HEK293 (cell line): ENCODE data around the gene GLB1L2.
A peak's percentile ranks its signal among the peaks of the same experiment; 100 is the strongest.

Source experiments
- CTCF ChIA-PET: fragments of 350-600 bp; formaldehyde crosslinking; extraction: SDS; loops from one replicate; lab custom pipeline; 2021; ENCODE audit warnings: antibody characterized with exemption; lab: Yijun Ruan, JAX
- POLR2A ChIA-PET: fragments of 300-600 bp; formaldehyde crosslinking; extraction: SDS; loops from one replicate; lab custom pipeline; 2020; ENCODE audit warnings: antibody characterized with exemption, inconsistent platforms; lab: Yijun Ruan, JAX
- H3K27ac ChIP-seq: fragments of 200-500 bp; sonication (Bioruptor generic); 2 replicates; pipeline ENCODE4 v1.5.1; 2014; ENCODE audit warnings: low read depth, low read length, control low read depth, inconsistent platforms; ENCODE audit errors: extremely low read depth
- H3K36me3 ChIP-seq, 2 experiments: fragments of 200-500 bp in 1 of 2; sonication (Bioruptor generic) in 1 of 2; 1 replicate in 1 of 2; 2 replicates in 1 of 2; pipeline ENCODE4 v1.5.1; 2014 to 2017; ENCODE audit warnings: inconsistent platforms in 2 of 2, low read length in 2 of 2; ENCODE audit not compliant: control insufficient read depth in 2 of 2, insufficient read depth in 1 of 2
- H3K4me1 ChIP-seq: fragments of 200-500 bp; sonication (Bioruptor generic); 2 replicates; pipeline ENCODE4 v1.5.1; 2014; ENCODE audit warnings: mild to moderate bottlenecking, low read length, inconsistent platforms; ENCODE audit not compliant: control insufficient read depth, insufficient read depth
- H3K4me3 ChIP-seq: 2 replicates; pipeline ENCODE4 v1.5.1; 2011; ENCODE audit warnings: low read depth, mild to moderate bottlenecking, control low read depth, low read length, moderate library complexity
- H3K9me3 ChIP-seq: fragments of 200-500 bp; sonication (Bioruptor generic); 2 replicates; pipeline ENCODE4 v1.5.1; 2014; ENCODE audit warnings: low read depth, low read length, inconsistent platforms; ENCODE audit not compliant: control insufficient read depth, insufficient read depth
- GFI1B ChIP-seq: fragments of 450-650 bp; formaldehyde crosslinking; IDR thresholded peaks from 2 replicates; pipeline ENCODE4 v1.5.1; 2016; ENCODE audit warnings: missing biosample characterization, missing genetic modification characterization
- GLIS1 ChIP-seq: fragments of 450-650 bp; formaldehyde crosslinking; IDR thresholded peaks from 2 replicates; pipeline ENCODE4 v1.5.1; 2016; ENCODE audit warnings: missing biosample characterization, missing genetic modification characterization
- HOXA7 ChIP-seq: sonication (generic); formaldehyde crosslinking; IDR thresholded peaks from 2 replicates; pipeline ENCODE4 v1.8.1; 2022; ENCODE audit warnings: missing genetic modification reagents, borderline replicate concordance
- OVOL3 ChIP-seq: fragments of 450-650 bp; formaldehyde crosslinking; IDR thresholded peaks from 2 replicates; pipeline ENCODE4 v1.5.1; 2016; ENCODE audit warnings: missing biosample characterization, missing genetic modification characterization
- YY1 ChIP-seq: fragments of 450-650 bp; formaldehyde crosslinking; IDR thresholded peaks from 2 replicates; pipeline ENCODE4 v1.5.1; 2018; ENCODE audit warnings: missing biosample characterization, missing genetic modification characterization
- ZBTB48 ChIP-seq: fragments of 450-650 bp; formaldehyde crosslinking; IDR thresholded peaks from 2 replicates; pipeline ENCODE4 v1.5.1; 2016; ENCODE audit warnings: missing biosample characterization, missing genetic modification characterization
- ZNF146 ChIP-seq: fragments of 450-650 bp; formaldehyde crosslinking; IDR thresholded peaks from 2 replicates; pipeline ENCODE4 v1.5.1; 2016; ENCODE audit warnings: missing biosample characterization, missing genetic modification characterization
- ZNF155 ChIP-seq: fragments of 450-650 bp; formaldehyde crosslinking; IDR thresholded peaks from 2 replicates; pipeline ENCODE4 v1.5.1; 2016; ENCODE audit warnings: missing biosample characterization, missing genetic modification characterization
- ZNF274 ChIP-seq, 2 experiments: fragments of 200-500 bp in 1 of 2; fragments of 450-650 bp in 1 of 2; sonication (Bioruptor generic) in 1 of 2; formaldehyde crosslinking in 1 of 2; IDR thresholded peaks; 2 replicates each; pipeline versions ENCODE4 v1.5.1 to v1.6.1; 2014 to 2016; ENCODE audit warnings: borderline replicate concordance in 1 of 2, inconsistent platforms in 1 of 2, low read length in 1 of 2, missing biosample characterization in 1 of 2, missing genetic modification characterization in 1 of 2
- ZNF324 ChIP-seq: fragments of 450-650 bp; formaldehyde crosslinking; IDR thresholded peaks from 2 replicates; pipeline ENCODE4 v1.5.1; 2016; ENCODE audit warnings: missing biosample characterization, missing genetic modification characterization
- ZNF350 ChIP-seq: fragments of 450-650 bp; formaldehyde crosslinking; IDR thresholded peaks from 2 replicates; pipeline ENCODE4 v1.5.0; 2017; ENCODE audit warnings: missing biosample characterization, mild to moderate bottlenecking, missing genetic modification characterization
- ZNF426 ChIP-seq: fragments of 450-650 bp; formaldehyde crosslinking; IDR thresholded peaks from 2 replicates; pipeline ENCODE4 v1.5.1; 2017; ENCODE audit warnings: missing biosample characterization, missing genetic modification characterization, mild to moderate bottlenecking, inconsistent platforms, moderate library complexity
- ZNF510 ChIP-seq: fragments of 450-650 bp; formaldehyde crosslinking; IDR thresholded peaks from 2 replicates; pipeline ENCODE4 v1.5.1; 2018; ENCODE audit warnings: mild to moderate bottlenecking, missing genetic modification characterization, missing biosample characterization; ENCODE audit not compliant: insufficient replicate concordance
- ZNF529 ChIP-seq: fragments of 450-650 bp; formaldehyde crosslinking; IDR thresholded peaks from 2 replicates; pipeline ENCODE4 v1.5.1; 2017; ENCODE audit warnings: missing genetic modification characterization, missing biosample characterization; ENCODE audit not compliant: insufficient replicate concordance
- ZNF707 ChIP-seq: fragments of 450-650 bp; formaldehyde crosslinking; IDR thresholded peaks from 2 replicates; pipeline ENCODE4 v1.5.1; 2016; ENCODE audit warnings: missing biosample characterization, missing genetic modification characterization
- TF ChIP-seq, protein P1 (sequence below): fragments of 450-650 bp; formaldehyde crosslinking; optimal IDR thresholded peaks from 2 replicates; pipeline ENCODE3; 2016; ENCODE audit warnings: missing biosample characterization, mild to moderate bottlenecking, missing genetic modification characterization
- TF ChIP-seq, protein P2 (sequence below): fragments of 450-650 bp; IDR thresholded peaks from 2 replicates; pipeline ENCODE4 v1.5.1; 2018; ENCODE audit warnings: missing biosample characterization, missing genetic modification characterization
- TF ChIP-seq, protein P3 (sequence below): fragments of 450-650 bp; formaldehyde crosslinking; IDR thresholded peaks from 2 replicates; pipeline ENCODE4 v1.5.1; 2016; ENCODE audit warnings: missing biosample characterization, missing genetic modification characterization
- TF ChIP-seq, protein P4 (sequence below): fragments of 450-650 bp; formaldehyde crosslinking; IDR thresholded peaks from 2 replicates; pipeline ENCODE4 v1.5.1; 2016; ENCODE audit warnings: missing biosample characterization, missing genetic modification characterization
- TF ChIP-seq, protein P5 (sequence below): fragments of 450-650 bp; formaldehyde crosslinking; IDR thresholded peaks from 2 replicates; pipeline ENCODE4 v1.5.1; 2016; ENCODE audit warnings: missing biosample characterization, missing genetic modification characterization

The GLB1L2 gene

DNA sequence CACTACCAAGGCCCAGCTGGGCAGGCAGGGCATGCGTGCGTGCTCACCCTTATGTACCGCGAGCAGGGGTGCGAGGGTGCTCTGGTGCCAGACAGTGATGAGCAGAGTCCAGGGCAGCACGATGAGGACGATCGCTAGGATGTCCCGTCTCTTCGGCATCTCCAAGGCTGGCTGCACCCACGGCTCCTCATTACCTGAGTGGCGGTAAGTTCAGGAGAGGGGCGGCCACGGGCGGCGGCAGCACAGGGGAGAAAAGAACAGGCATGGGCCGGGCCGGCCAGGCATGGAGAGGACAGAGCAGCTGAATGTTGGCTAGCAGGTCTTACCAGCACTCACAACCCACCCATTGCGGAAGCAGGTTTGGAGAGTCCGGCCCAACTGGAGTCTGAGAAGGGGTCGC is 55.7 kb downstream of the GLB1L2 start (continued):
- TF ChIP-seq, protein P1, sequence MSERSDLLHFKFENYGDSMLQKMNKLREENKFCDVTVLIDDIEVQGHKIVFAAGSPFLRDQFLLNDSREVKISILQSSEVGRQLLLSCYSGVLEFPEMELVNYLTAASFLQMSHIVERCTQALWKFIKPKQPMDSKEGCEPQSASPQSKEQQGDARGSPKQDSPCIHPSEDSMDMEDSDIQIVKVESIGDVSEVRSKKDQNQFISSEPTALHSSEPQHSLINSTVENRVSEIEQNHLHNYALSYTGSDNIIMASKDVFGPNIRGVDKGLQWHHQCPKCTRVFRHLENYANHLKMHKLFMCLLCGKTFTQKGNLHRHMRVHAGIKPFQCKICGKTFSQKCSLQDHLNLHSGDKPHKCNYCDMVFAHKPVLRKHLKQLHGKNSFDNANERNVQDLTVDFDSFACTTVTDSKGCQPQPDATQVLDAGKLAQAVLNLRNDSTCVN (tag by site-specific recombination) = no peak

DNA sequence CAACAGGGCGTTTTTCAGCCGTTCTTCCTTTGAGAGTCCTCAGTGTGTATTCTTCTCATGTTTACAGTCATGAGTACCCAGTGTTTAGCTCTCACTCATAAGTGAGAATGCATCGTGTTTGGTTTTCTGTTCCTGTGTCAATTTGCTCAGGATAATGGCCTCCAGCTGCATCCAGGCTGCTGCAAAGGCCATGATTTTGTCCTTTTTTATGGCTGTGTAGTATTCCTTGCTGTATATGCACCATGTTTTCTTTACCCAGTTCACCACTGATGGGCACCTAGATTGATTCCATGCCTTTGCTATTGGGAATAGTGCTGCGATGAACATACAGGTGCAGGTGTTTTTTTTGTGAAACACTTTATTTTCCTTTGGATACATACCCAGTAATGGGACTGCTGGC is 56.8 kb downstream of the GLB1L2 start:
- H3K4me3 ChIP-seq = no peak overlapping the region
- TF ChIP-seq ZNF146 (tag by site-specific recombination) (peak; percentile 94), ZNF350 (no peak)
- TF ChIP-seq, protein P2, sequence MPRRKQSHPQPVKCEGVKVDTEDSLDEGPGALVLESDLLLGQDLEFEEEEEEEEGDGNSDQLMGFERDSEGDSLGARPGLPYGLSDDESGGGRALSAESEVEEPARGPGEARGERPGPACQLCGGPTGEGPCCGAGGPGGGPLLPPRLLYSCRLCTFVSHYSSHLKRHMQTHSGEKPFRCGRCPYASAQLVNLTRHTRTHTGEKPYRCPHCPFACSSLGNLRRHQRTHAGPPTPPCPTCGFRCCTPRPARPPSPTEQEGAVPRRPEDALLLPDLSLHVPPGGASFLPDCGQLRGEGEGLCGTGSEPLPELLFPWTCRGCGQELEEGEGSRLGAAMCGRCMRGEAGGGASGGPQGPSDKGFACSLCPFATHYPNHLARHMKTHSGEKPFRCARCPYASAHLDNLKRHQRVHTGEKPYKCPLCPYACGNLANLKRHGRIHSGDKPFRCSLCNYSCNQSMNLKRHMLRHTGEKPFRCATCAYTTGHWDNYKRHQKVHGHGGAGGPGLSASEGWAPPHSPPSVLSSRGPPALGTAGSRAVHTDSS (tag by site-specific recombination) = no peak
- POLR2A ChIA-PET = no interaction called here
- no peak overlapping the region for H3K27ac ChIP-seq
- CTCF ChIA-PET = no interaction called here
- H3K9me3 ChIP-seq = no peaks in the 10 kb centered on the region
- peaks cover 3% of the 10 kb centered on the region; the same call in 1 of the 2 replicates for H3K4me1 ChIP-seq
- no peaks in the 10 kb centered on the region for H3K36me3 ChIP-seq

DNA sequence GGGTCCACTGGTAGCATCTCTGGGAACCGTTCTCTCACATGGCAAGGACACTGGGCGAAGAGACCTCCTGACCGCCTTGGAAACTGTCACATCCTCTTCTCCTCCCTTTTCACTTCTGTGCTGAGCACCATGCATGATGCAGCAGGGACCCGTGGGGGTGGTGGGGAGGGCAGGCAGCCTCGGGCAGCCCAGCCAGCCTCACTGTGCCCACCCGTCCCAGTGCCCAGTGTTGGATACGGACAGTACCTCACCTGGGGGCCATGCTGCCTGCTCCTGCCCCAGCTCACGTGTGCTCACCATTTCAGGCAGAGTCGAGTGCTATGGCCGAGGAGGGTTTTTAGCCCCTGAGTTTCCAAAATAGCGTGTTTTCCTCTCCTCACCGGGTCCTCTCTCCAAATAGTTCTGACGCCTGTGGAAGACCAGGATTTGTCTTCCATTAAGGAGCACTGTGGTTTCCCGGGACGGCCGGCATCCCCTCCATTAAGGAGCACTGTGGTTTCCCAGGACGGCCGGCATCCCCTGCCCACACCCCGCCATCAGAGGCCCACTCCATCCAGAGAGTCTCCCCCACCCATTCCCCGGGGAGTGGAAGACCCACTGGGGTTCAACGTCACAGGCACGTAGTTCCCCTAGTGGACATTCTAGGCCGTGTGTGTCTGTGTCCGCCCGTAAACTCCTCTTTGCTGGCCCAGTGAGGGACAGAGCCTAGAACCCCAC is 57.8 kb downstream of the GLB1L2 start:
- TF ChIP-seq ZNF510 (tag by site-specific recombination) (no peak), ZBTB48 (tag by site-specific recombination) (no peak), ZNF274 (IDR thresholded peaks at IDR 0.05; ENCODE audit: low read length) (no peak), ZNF274 (tag by site-specific recombination; IDR thresholded peaks at IDR 0.05; ENCODE audit: borderline replicate concordance) (no peak), ZNF324 (tag by site-specific recombination) (no peak)
- POLR2A ChIA-PET = no interaction called here
- Histone ChIP-seq H3K36me3 (no peaks in the 10 kb centered on the region), H3K9me3 (no peaks in the 10 kb centered on the region), H3K4me3 (no peak overlapping the region), H3K4me1 (peaks cover 3% of the 10 kb centered on the region; the same call in 1 of the 2 replicates), H3K27ac (no peak overlapping the region)
- CTCF ChIA-PET = no interaction called here

DNA sequence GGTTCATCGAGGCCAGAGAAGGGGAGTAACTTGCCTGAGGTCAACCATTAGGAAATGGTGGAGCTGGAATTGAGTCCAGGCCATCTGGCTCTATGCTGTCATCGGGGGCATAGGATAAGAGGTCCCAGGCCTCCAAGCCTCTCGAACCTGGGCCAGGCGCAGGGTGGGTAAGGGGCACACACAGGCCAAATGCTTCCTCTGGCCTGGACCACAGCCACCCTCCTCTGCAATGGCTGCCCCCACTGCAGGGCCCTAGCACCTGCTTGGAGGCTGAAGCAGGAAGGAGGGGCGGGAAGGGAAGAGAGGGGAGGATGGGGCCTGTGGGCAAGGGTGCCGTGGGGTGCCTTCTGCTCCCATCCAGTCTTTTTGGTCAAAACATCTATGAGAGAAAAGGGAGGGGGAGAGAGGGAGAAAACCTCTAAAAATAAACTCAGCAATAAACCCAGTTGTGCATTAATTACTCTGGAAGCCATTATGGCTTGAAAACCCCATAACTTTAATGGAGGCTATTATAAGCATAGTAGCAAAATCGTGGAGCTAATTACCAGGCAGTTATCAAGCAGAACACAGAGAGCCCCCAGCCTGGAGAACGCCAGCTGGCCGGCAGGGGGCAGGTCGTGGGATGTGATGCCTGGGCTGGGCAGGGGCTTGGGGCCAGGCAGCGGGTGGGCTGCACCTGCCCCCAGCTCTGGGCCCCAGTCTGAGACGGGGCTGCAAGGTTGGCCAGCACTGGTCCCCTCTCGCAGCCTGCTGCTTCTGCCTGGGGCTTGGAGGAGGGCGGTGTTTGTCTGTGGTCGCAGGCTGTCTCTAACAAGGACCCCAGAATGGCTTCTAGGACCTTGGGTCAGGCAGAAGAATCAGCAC is 59.1 kb downstream of the GLB1L2 start:
- POLR2A ChIA-PET = no interaction called here
- Histone ChIP-seq H3K4me3 (no peak overlapping the region), H3K27ac (no peak overlapping the region), H3K4me1 (peaks cover 3% of the 10 kb centered on the region; the same call in 1 of the 2 replicates), H3K36me3 (no peaks in the 10 kb centered on the region), H3K9me3 (no peaks in the 10 kb centered on the region)
- CTCF ChIA-PET = interaction anchor here (1.1 kb wide), 1 partner anchor 19 kb away, joined by 3 read pairs; no protein-coding TSS in a partner anchor
- TF ChIP-seq ZNF707 (tag by site-specific recombination) = no peak
- TF ChIP-seq, protein P3, sequence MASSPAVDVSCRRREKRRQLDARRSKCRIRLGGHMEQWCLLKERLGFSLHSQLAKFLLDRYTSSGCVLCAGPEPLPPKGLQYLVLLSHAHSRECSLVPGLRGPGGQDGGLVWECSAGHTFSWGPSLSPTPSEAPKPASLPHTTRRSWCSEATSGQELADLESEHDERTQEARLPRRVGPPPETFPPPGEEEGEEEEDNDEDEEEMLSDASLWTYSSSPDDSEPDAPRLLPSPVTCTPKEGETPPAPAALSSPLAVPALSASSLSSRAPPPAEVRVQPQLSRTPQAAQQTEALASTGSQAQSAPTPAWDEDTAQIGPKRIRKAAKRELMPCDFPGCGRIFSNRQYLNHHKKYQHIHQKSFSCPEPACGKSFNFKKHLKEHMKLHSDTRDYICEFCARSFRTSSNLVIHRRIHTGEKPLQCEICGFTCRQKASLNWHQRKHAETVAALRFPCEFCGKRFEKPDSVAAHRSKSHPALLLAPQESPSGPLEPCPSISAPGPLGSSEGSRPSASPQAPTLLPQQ (tag by site-specific recombination) = no peak
- no peak for TF ChIP-seq ZNF155
- TF ChIP-seq, protein P4, sequence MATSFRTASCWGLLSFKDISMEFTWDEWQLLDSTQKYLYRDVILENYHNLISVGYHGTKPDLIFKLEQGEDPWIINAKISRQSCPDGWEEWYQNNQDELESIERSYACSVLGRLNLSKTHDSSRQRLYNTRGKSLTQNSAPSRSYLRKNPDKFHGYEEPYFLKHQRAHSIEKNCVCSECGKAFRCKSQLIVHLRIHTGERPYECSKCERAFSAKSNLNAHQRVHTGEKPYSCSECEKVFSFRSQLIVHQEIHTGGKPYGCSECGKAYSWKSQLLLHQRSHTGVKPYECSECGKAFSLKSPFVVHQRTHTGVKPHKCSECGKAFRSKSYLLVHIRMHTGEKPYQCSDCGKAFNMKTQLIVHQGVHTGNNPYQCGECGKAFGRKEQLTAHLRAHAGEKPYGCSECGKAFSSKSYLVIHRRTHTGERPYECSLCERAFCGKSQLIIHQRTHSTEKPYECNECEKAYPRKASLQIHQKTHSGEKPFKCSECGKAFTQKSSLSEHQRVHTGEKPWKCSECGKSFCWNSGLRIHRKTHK = no peak
- TF ChIP-seq YY1 = no peak
- TF ChIP-seq GLIS1 (tag by site-specific recombination) = no peak
- TF ChIP-seq ZNF426 (tag by site-specific recombination) = no peak
- TF ChIP-seq, protein P5, sequence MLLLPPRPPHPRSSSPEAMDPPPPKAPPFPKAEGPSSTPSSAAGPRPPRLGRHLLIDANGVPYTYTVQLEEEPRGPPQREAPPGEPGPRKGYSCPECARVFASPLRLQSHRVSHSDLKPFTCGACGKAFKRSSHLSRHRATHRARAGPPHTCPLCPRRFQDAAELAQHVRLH (tag by site-specific recombination) = no peak
- TF ChIP-seq GFI1B (tag by site-specific recombination) = no peak
- TF ChIP-seq OVOL3 (tag by site-specific recombination) = no peak
- no peak for TF ChIP-seq HOXA7 (CRISPR knock-in tag)
- TF ChIP-seq ZNF529 = no peak
